ENCODE results near the gene RB1. TPM values are rescaled to one million over a fixed set of nuclear protein-coding genes. Genes with fewer than 3 reads are reported as not detected.
A peak's percentile ranks its signal among the peaks of the same experiment; 100 is the strongest.

RB1 gene
- total and polyA plus RNA-seq, 2 experiments from 2014 or later, result 25.5 to 31.0 TPM

- H3K36me3 ChIP-seq (ENCODE audit: low read depth), result no peaks in the 10 kb centered on the region
- H3K27me3 ChIP-seq (replicated peaks; ENCODE audit: insufficient read depth), result no peaks in the 10 kb centered on the region
- no peak overlapping the region for H3K9ac ChIP-seq
- H4K20me1 ChIP-seq (ENCODE audit: insufficient read depth), result no peaks in the 10 kb centered on the region
- H3F3A ChIP-seq (ENCODE audit: insufficient read depth), result peaks cover 31% of the 10 kb centered on the region
- WGBS, 2 experiments (ENCODE audit: low coverage in 1 of 2, low lambda C conversion rate in 2 of 2, missing lambda C conversion rate in 2 of 2), result 87 to 89% methylated on average over 19 of the region's 19 CpGs
- no peak overlapping the region for H3K27ac ChIP-seq
- H2AFZ ChIP-seq, result no peak overlapping the region
- H3K4me3 ChIP-seq, result no peak overlapping the region
- H3K9me3 ChIP-seq (ENCODE audit: low read depth), result no peaks in the 10 kb centered on the region
- no peaks in the 10 kb centered on the region for H3K9me2 ChIP-seq (ENCODE audit: insufficient read depth)
- no peaks in the 10 kb centered on the region for H3K79me2 ChIP-seq (ENCODE audit: insufficient read depth)
- TF ChIP-seq EZH2 (IDR thresholded peaks at IDR 0.05; ENCODE audit: insufficient read depth, poor library complexity, severe bottlenecking), result no peak
- no peak overlapping the region for H3K4me2 ChIP-seq (ENCODE audit: unreplicated experiment)
- no peak for DNase-seq
- in situ Hi-C loops (cut with MboI), result no loop called here
- peaks cover 21% of the 10 kb centered on the region for H3K4me1 ChIP-seq (ENCODE audit: insufficient read depth)
Measured at GRCh38 chr13:48502601-48503319, 199.2 kb downstream of the RB1 start.

- H3K4me1 ChIP-seq (ENCODE audit: insufficient read depth), result peaks cover 13% of the 10 kb centered on the region
- DNase-seq, result no peak
Measured at GRCh38 chr13:48504606-48505005, 201.1 kb downstream of the RB1 start.

DNA sequence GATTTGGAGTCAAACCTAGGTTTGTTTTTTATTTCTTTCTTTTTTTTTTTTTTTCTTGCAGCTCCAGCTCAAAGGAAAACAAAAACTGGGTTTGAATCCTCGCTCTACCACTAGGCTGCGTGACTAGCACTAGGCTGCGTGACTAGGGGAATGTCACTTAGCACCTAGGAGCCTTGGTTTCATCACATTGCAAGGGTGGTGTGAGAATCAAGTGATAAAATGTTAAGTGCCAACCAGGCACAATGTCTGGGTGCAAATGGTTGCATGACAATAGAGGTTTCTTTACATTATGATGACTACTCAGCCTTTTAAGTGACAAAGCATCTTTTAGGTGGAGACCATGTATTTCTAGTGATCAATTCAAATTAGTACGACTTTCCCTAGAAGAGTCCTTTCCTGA is 201.5 kb downstream of the RB1 start:
- Histone ChIP-seq H4K20me1 (ENCODE audit: insufficient read depth) (no peaks in the 10 kb centered on the region), H2AFZ (no peak overlapping the region), H3K79me2 (ENCODE audit: insufficient read depth) (no peaks in the 10 kb centered on the region), H3K9me2 (ENCODE audit: insufficient read depth) (no peaks in the 10 kb centered on the region), H3K4me3 (no peak overlapping the region), H3K9ac (no peak overlapping the region), H3K36me3 (ENCODE audit: low read depth) (no peaks in the 10 kb centered on the region), H3K27ac (no peak overlapping the region), H3K9me3 (ENCODE audit: low read depth) (no peaks in the 10 kb centered on the region), H3K27me3 (replicated peaks; ENCODE audit: insufficient read depth) (no peaks in the 10 kb centered on the region), H3K4me1 (ENCODE audit: insufficient read depth) (peaks cover 12% of the 10 kb centered on the region), H3F3A (ENCODE audit: insufficient read depth) (peaks cover 22% of the 10 kb centered on the region), H3K4me2 (ENCODE audit: unreplicated experiment) (no peak overlapping the region)
- no peak for DNase-seq
- WGBS, 2 experiments (ENCODE audit: low coverage in 1 of 2, low lambda C conversion rate in 2 of 2, missing lambda C conversion rate in 2 of 2), result 94 to 96% methylated on average over 4 of the region's 4 CpGs
- TF ChIP-seq EZH2 (IDR thresholded peaks at IDR 0.05; ENCODE audit: insufficient read depth, poor library complexity, severe bottlenecking), result no peak
- no peak for TF ChIP-seq EZH2phosphoT487 (IDR thresholded peaks at IDR 0.05; ENCODE audit: insufficient read depth, low read depth)
- in situ Hi-C loops (cut with MboI), result no loop called here

More at GRCh38 chr13:48504606-48505005, 201.1 kb downstream of the RB1 start:
- Histone ChIP-seq H3K27me3 (replicated peaks; ENCODE audit: insufficient read depth) (no peaks in the 10 kb centered on the region), H3K27ac (no peak overlapping the region), H3K79me2 (ENCODE audit: insufficient read depth) (no peaks in the 10 kb centered on the region), H3F3A (ENCODE audit: insufficient read depth) (peaks cover 26% of the 10 kb centered on the region), H3K36me3 (ENCODE audit: low read depth) (no peaks in the 10 kb centered on the region), H3K4me2 (ENCODE audit: unreplicated experiment) (no peak overlapping the region), H3K9me3 (ENCODE audit: low read depth) (no peaks in the 10 kb centered on the region), H4K20me1 (ENCODE audit: insufficient read depth) (no peaks in the 10 kb centered on the region), H2AFZ (no peak overlapping the region), H3K4me3 (no peak overlapping the region), H3K9me2 (ENCODE audit: insufficient read depth) (no peaks in the 10 kb centered on the region), H3K9ac (no peak overlapping the region)
- TF ChIP-seq EZH2phosphoT487 (IDR thresholded peaks at IDR 0.05; ENCODE audit: insufficient read depth, low read depth) (no peak), EZH2 (IDR thresholded peaks at IDR 0.05; ENCODE audit: insufficient read depth, poor library complexity, severe bottlenecking) (no peak)
- in situ Hi-C loops (cut with MboI), result no loop called here
- WGBS, 2 experiments (ENCODE audit: low coverage in 1 of 2, low lambda C conversion rate in 2 of 2, missing lambda C conversion rate in 2 of 2), result 91 to 92% methylated on average over 8 of the region's 8 CpGs

DNA sequence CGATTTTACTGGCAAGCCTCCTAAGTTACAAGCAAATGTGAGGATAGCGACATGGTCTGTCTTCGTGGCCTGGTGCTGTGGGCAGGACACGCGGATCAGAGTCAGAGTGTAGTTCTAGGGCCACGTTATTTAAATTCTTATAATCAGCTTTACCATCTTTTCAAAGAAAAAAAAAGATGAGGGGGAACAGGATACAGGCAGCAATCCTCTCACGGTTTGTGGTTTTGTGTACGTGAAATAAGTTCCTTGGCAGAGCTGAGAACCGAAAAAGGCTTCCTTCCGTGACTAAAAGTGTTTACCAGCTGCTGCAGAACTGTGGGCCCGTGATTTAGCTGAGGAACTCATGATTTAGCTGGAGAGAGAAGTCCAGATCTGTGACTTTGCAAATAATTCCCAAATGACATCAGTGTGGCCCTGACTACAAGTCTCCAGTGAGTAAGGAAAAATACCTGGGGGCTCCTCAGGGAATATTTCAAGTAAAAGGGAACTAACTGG is 202.1 kb downstream of the RB1 start:
- TF ChIP-seq EZH2phosphoT487 (IDR thresholded peaks at IDR 0.05; ENCODE audit: insufficient read depth, low read depth) (no peak), EZH2 (IDR thresholded peaks at IDR 0.05; ENCODE audit: insufficient read depth, poor library complexity, severe bottlenecking) (no peak)
- Histone ChIP-seq H3K9me2 (ENCODE audit: insufficient read depth) (no peaks in the 10 kb centered on the region), H3K36me3 (ENCODE audit: low read depth) (no peaks in the 10 kb centered on the region), H3K4me2 (ENCODE audit: unreplicated experiment) (no peak overlapping the region), H3K27ac (no peak overlapping the region), H3K27me3 (replicated peaks; ENCODE audit: insufficient read depth) (no peaks in the 10 kb centered on the region), H3K9me3 (ENCODE audit: low read depth) (no peaks in the 10 kb centered on the region), H3F3A (ENCODE audit: insufficient read depth) (peaks cover 16% of the 10 kb centered on the region), H3K4me3 (no peak overlapping the region), H4K20me1 (ENCODE audit: insufficient read depth) (no peaks in the 10 kb centered on the region), H2AFZ (no peak overlapping the region), H3K79me2 (ENCODE audit: insufficient read depth) (no peaks in the 10 kb centered on the region), H3K4me1 (ENCODE audit: insufficient read depth) (peaks cover 5% of the 10 kb centered on the region), H3K9ac (no peak overlapping the region)
- in situ Hi-C loops (cut with MboI), result no loop called here
- peak; percentile 19 for DNase-seq
- 81 to 82% methylated on average over 11 of the region's 11 CpGs for WGBS, 2 experiments (ENCODE audit: low coverage in 1 of 2, low lambda C conversion rate in 2 of 2, missing lambda C conversion rate in 2 of 2)
